Lower lobe of right lung (tissue), 2 donors: ENCODE measurements around the gene SLX9. TPM values are rescaled to one million over a fixed set of nuclear protein-coding genes. Genes with fewer than 3 reads are reported as not detected.

Experiments used
- ATAC-seq, 2 donors: fragments of 200-7000 bp; cut with Tn5 transposase; one replicate each; pipeline ENCODE4 v1.9.1; 2020 to 2022; ENCODE audit warnings: mild to moderate bottlenecking in 2 of 2, moderate library complexity in 2 of 2
- DNase-seq: peaks from one replicate; pipeline ENCODE4 v3.0.0-alpha.2; 2020
- H3K27ac ChIP-seq: fragments of 200-600 bp; one replicate; pipeline ENCODE4 v1.8.0; 2022
- H3K27me3 ChIP-seq: fragments of 200-600 bp; one replicate; pipeline ENCODE4 v1.8.0; 2022; ENCODE audit warnings: low read depth
- H3K36me3 ChIP-seq: fragments of 200-600 bp; one replicate; pipeline ENCODE4 v1.8.0; 2022; ENCODE audit warnings: mild to moderate bottlenecking
- H3K4me1 ChIP-seq: fragments of 200-600 bp; one replicate; pipeline ENCODE4 v1.8.0; 2022
- H3K4me3 ChIP-seq: fragments of 200-600 bp; one replicate; pipeline ENCODE4 v1.8.0; 2022; ENCODE audit warnings: mild to moderate bottlenecking
- H3K9me3 ChIP-seq: fragments of 200-600 bp; one replicate; pipeline ENCODE4 v1.8.0; 2022
- intact Hi-C: fragments of 100-400 bp; cut with DNase I; formaldehyde crosslinking; loops from one replicate; pipeline ENCODE4 v1.11.0; 2022
- total RNA-seq: library from RNA; stranded (reverse); fragmentation: NEBNext Ultra II Directional; extraction: Animal tissue kit (Norgen Biotek cat#: 25700); gene quantifications from one replicate; pipeline ENCODE4 v1.2.1, GENCODE V29; 2021
- TF ChIP-seq, protein P1 (sequence below): fragments of 200-600 bp; IDR thresholded peaks from one replicate; pipeline ENCODE4 v1.8.0; 2022; ENCODE audit warnings: antibody characterized with exemption, mild to moderate bottlenecking
- donor health status: DM: no; HTN: yes; CAD: no; lungs with severe emphysema.

Gene SLX9
- total RNA-seq, 1 donor from 2014 or later = 15.7 TPM

DNA sequence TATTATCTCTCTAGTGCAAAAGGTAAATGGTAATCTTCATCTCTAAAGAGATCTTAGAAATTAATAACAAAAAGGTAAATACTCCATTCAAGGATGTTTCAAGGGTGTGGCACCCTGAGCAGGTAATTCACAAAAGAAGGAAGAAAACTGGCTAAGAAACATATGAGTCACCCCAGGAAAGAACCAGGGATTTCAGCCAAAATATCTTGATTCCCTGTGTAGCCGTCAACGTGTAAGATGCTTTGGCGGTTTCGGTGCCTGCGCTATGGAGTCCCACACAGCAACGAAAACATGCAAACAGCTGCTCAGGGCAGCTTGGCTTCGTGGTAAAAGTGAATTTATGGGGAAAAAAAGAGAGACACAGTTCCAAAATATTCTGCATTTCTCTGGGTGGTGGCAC is 22.9 kb upstream of the SLX9 start:
- Histone ChIP-seq H3K27me3 (peaks cover 23% of the 10 kb centered on the region), H3K9me3 (no peaks in the 10 kb centered on the region), H3K36me3 (no peaks in the 10 kb centered on the region), H3K4me3 (no peak overlapping the region), H3K4me1 (peaks cover 56% of the 10 kb centered on the region), H3K27ac (no peak overlapping the region)
- DNase-seq (no peak), ATAC-seq (no peak)
- intact Hi-C loops = no loop called here
- TF ChIP-seq, protein P1, sequence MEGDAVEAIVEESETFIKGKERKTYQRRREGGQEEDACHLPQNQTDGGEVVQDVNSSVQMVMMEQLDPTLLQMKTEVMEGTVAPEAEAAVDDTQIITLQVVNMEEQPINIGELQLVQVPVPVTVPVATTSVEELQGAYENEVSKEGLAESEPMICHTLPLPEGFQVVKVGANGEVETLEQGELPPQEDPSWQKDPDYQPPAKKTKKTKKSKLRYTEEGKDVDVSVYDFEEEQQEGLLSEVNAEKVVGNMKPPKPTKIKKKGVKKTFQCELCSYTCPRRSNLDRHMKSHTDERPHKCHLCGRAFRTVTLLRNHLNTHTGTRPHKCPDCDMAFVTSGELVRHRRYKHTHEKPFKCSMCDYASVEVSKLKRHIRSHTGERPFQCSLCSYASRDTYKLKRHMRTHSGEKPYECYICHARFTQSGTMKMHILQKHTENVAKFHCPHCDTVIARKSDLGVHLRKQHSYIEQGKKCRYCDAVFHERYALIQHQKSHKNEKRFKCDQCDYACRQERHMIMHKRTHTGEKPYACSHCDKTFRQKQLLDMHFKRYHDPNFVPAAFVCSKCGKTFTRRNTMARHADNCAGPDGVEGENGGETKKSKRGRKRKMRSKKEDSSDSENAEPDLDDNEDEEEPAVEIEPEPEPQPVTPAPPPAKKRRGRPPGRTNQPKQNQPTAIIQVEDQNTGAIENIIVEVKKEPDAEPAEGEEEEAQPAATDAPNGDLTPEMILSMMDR = no peak

DNA sequence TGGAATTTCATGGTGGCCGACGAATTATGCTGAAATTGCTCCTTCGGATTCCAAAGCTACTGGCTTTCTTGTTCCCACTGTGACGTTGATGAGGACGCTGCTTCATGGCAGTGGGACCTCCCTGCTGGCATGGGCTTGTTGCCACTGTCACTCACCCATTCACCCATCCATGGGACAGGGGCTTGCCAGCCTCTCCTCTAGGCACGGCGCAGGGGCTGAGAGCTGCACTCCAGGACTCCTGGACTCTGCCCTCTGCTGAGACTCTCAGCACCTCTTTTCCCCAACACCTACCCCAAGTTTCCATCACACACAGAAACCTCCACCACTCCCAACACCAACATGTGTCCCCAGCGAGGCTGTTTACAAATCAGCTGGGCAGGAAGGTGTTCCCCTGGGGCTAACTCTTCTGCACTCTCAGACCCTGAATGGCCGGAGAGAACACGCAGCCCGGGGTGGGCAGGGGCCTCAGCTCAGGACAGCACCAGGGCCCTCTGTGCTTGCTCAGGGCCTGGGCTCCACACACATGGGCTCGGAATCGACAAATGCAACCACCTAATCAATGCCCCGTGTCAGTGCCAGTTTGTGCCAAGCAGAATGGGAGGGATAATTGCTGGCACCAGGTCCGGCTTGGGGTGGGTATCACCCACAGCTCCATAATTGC is 22.3 kb upstream of the SLX9 start:
- Histone ChIP-seq H3K27me3 (peaks cover 23% of the 10 kb centered on the region), H3K4me3 (peak overlapping the region; percentile 58), H3K9me3 (no peaks in the 10 kb centered on the region), H3K4me1 (peaks cover 50% of the 10 kb centered on the region), H3K27ac (no peak overlapping the region), H3K36me3 (no peaks in the 10 kb centered on the region)
- intact Hi-C loops = no loop called here
- TF ChIP-seq, protein P1 = no peak
- ATAC-seq (no peak), DNase-seq (peak; percentile 39)

DNA sequence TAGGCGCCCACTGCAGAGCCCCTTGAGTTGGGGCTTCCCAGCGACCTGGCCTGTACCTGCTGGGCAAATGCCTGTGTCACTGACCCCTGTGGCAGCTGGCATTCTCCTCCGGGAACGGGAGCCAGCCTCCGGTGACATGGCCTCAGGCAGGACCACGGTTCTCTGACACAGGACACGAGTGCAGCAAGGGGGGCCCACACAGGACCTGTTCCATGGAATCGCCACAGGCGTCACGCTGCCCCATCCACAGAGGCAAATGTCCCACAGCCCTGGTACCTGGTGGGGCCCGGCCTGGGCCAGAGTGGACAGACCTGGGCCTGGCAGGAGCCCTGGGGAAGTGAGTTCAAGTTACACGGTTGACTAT is 21.7 kb upstream of the SLX9 start:
- no peaks in the 10 kb centered on the region for H3K9me3 ChIP-seq
- H3K36me3 ChIP-seq = no peaks in the 10 kb centered on the region
- H3K4me1 ChIP-seq = peaks cover 49% of the 10 kb centered on the region
- peaks cover 23% of the 10 kb centered on the region for H3K27me3 ChIP-seq
- no peak overlapping the region for H3K27ac ChIP-seq
- TF ChIP-seq, protein P1 = no peak
- peak overlapping the region; percentile 58 for H3K4me3 ChIP-seq
- DNase-seq (peak; percentile 43), ATAC-seq (no peak)
- intact Hi-C loops = no loop called here

DNA sequence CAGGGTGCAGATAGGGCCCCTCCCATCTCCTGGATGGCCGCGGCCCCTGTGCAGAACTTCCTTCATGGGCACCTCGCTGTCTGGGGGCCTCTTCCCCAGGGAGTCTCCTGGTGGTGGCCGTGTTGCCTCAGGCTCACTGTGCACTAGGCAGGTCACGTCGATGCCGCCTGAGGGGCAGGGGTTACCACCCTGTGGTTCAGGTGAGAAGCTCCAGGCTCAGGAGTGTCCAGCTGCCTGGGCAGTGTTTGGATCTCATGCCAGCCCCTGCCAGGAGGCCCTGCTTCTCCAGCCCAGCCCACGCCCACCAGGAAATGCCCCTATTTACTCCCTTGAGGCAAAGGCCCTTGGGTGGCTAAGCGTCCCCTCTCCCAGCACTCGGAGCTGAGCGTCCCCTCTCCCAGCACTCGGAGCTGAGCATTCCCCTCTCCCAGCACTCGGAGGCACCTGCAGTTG is 21.2 kb upstream of the SLX9 start:
- H3K36me3 ChIP-seq = no peaks in the 10 kb centered on the region
- H3K4me1 ChIP-seq = peaks cover 44% of the 10 kb centered on the region
- intact Hi-C loops = no loop called here
- peaks cover 23% of the 10 kb centered on the region for H3K27me3 ChIP-seq
- no peaks in the 10 kb centered on the region for H3K9me3 ChIP-seq
- peak in 1 of 2 donors; percentile 1 for ATAC-seq
- TF ChIP-seq, protein P1 = no peak
- peak; percentile 44 for DNase-seq
- peak overlapping the region; percentile 58 for H3K4me3 ChIP-seq
- no peak overlapping the region for H3K27ac ChIP-seq

DNA sequence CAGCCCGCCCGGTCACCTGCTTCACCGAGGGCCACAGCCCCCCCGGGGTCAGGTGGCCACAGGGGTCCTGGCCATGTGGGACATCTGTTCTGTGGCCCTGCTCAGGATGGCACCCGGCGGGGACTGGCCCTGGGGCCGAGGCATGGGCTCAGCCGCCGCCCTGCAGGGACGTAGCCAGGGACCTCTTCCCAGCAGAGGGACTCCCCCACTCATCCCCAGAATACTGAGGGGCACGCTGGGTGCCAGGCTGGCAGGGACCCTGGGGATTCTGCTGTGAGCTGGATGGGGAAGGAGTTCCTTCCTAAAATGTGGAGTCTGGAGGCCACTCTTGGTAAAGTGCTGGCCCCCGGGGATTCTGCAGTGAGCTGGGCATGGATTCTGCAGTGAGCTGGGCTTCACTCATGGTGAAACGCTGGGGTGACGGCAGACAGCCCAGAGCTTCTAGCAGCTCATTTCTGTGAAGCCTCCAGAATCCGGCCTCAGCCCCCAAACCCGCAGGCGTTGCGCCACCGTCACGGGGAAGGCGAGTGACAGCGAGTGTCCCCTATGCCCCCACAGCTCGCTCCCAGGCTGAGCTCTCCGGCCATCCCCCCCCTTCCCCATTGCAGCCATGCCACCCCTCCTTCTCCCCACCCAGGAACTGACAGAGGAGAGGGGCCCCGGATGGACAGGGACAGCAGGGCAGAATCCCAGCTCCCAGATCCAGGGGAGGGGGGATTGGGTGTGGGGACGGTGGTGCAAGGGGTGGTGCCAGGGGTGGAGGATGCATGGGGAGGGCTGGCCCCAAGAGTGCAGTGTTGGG is 20.5 kb upstream of the SLX9 start:
- Histone ChIP-seq H3K27ac (peak overlapping the region; percentile 63), H3K4me3 (peak overlapping the region; percentile 58), H3K9me3 (no peaks in the 10 kb centered on the region), H3K36me3 (no peaks in the 10 kb centered on the region), H3K4me1 (peaks cover 43% of the 10 kb centered on the region), H3K27me3 (peaks cover 23% of the 10 kb centered on the region)
- TF ChIP-seq, protein P1 = no peak
- ATAC-seq (peak; percentile 12 to 20), DNase-seq (peak; percentile 68)
- intact Hi-C loops = no loop called here
